Cardiac fibroblast (primary cell): ENCODE measurements around the gene VAMP8.

ENCODE experiments used
- DNase-seq, 2 donors: peaks; one replicate each; pipeline versions ENCODE4 v3.0.0 to v3.0.0-alpha.2; 2010; ENCODE audit warnings: low read depth in 2 of 2
- H3K4me3 ChIP-seq, 2 donors: replicated peaks in 1 of 2; 1 replicate in 1 of 2; 2 replicates in 1 of 2; pipeline ENCODE4 v1.5.1; 2011; ENCODE audit warnings: low read depth in 2 of 2, low read length in 2 of 2, mild to moderate bottlenecking in 2 of 2, moderate library complexity in 1 of 2
- CTCF ChIP-seq: IDR thresholded peaks from one replicate; pipeline ENCODE4 v1.5.1; 2011; ENCODE audit warnings: low read depth, mild to moderate bottlenecking, low read length, inconsistent platforms

Gene VAMP8

DNA sequence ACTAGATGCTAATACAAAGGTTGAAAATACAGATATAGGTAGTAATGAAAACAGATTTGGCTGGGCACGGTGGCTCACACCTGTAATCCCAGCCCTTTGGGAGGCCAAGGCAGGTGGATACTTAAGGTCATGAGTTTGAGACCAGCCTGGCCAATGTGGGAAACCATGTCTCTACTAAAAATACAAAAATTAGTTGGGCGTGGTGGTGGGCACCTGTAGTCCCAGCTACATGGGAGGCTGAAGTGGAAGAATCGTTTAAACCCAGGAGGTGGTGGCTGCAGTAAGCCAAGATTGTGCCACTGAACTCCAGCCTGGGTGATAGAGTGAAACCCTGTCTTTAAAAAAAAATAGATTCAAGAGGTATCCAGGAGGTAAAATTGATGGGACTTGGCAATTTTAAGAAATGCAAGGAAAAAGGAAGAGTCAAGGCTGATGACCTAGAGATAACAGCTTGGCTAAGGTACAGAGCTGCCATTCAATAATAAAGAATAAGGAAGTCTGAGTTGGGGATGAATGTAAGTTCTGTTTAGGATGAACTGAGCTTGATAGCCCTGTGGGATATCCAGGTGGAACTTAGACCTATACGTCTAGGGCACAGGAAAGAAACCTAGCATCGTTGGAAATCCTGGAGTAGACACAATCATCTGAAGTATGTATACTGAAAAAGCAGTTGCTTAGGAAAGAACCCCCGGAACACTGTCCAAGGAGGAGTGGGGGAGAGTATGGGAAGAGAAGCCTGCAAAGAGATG is 29.4 kb upstream of the VAMP8 start:
- TF ChIP-seq CTCF, result no peak
- DNase-seq, result no peak

GRCh38 chr2:85548608-85548900 is 28.8 kb upstream of the VAMP8 start:
- no peak overlapping the region for H3K4me3 ChIP-seq
- peak in 1 of 2 donors; percentile 39 for DNase-seq
- no peak for TF ChIP-seq CTCF

More for the DNA sequence above, 29.4 kb upstream of the VAMP8 start:
- no peak overlapping the region for H3K4me3 ChIP-seq

GRCh38 chr2:85549095-85549494 is 28.3 kb upstream of the VAMP8 start:
- no peak overlapping the region for H3K4me3 ChIP-seq
- no peak for TF ChIP-seq CTCF
- no peak for DNase-seq

- TF ChIP-seq CTCF, result no peak
- peak; percentile 91 to 96 for DNase-seq
- no peak overlapping the region for H3K4me3 ChIP-seq
Observed at GRCh38 chr2:85549826-85550225, 27.6 kb upstream of the VAMP8 start.

GRCh38 chr2:85550486-85550885 is 26.9 kb upstream of the VAMP8 start:
- no peak for TF ChIP-seq CTCF
- no peak for DNase-seq
- no peak overlapping the region for H3K4me3 ChIP-seq

DNA sequence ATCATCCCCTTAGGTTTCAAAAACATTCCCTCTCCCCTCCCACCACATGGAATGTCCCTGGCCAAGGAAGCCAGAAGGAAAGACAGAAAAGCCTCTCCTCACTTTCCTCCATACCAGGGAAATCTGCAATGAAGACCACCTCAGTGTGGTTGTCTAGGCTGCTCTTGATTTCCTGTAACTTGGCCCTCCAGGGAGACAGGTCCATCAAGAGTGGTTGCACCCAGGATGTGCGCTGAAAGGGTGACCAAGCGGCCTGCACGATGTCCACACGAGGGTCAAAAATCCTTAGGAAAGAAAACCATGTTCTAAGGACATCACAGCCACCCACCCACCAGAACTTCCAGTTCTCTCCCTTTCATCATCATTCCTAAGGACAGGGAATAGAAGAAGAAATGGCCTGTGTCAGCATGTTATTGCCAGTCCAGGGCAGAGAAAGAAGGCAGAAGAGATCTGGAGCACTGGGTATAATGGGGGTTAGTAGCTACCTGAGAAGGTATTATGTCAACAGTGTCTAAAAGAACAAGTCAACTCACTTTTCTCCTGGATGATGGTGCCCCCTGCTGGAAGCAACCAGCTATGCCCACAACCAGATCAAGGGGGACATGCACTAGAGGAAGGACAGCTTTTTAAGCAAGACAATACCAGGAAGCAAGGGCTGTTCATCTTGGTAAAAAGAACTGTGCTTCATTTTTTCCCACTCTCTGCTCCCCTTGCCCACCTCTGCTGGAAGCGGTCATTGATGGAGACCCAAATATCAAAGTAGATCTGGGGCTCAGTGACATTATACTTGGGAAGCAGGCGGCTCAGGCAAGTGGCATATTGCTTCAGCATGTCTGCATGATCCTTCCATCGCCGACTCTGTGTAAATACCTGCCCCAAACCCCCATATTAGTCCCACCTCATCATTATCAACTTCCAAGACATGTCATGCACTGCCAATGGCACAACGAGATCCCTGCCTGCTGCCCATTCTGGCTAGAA is 25.4 kb upstream of the VAMP8 start:
- peak; percentile 84 to 86 for DNase-seq
- no peak overlapping the region for H3K4me3 ChIP-seq
- TF ChIP-seq CTCF, result peak; percentile 87
